ENCODE results near the gene A4GALT. TPM values are rescaled to one million over a fixed set of nuclear protein-coding genes. Genes with fewer than 3 reads are reported as not detected.

Gene A4GALT
- total and polyA plus RNA-seq, 3 donors from 2014 or later = 13.5 to 17.3 (median 15.7) TPM

DNA sequence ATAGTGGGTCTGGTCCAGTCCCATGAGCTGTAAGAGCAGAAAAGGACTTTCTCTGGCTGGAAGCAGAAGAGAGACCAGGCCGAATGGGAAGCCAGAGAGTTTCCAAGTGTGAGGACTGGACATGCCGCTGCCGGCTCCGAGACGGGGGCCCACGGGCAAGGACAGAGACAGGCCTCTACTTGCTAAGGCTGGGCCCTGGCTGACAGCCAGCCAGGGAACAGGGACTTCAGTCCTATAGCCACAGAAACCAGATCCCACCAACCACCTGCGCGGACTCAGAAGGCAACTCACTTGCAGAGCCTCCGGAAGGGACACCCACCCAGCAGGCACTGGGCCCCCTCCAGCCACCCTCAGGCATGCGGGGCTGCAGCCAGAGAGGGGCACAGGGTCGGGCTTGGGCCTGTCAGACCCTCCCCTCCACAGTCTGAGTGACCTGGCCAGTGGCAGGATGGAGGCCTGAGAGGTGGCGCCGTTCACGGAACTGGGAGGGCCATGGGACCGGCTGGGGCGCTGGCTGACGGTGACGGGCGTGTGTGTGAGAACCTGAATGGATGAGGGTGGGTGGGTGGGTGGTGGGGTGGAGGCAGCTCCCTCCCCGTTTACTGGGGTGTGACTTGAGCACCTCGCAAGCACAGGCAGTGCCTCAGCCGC, 47.8 kb upstream of the A4GALT start:
- intact Hi-C loops (cut with DNase I; ENCODE audit: low total_unique reads) = no loop called here
- no peaks in the 10 kb centered on the region for H3K36me3 ChIP-seq (ENCODE audit: low read depth, missing control alignments)
- WGBS, 2 donors = 87 to 93% methylated on average over 21 to 22 of the region's 22 CpGs
- H3K4me3 ChIP-seq = no peak overlapping the region
- TF ChIP-seq POLR2A (IDR thresholded peaks at IDR 0.05) = no peak
- TF ChIP-seq, protein P1, sequence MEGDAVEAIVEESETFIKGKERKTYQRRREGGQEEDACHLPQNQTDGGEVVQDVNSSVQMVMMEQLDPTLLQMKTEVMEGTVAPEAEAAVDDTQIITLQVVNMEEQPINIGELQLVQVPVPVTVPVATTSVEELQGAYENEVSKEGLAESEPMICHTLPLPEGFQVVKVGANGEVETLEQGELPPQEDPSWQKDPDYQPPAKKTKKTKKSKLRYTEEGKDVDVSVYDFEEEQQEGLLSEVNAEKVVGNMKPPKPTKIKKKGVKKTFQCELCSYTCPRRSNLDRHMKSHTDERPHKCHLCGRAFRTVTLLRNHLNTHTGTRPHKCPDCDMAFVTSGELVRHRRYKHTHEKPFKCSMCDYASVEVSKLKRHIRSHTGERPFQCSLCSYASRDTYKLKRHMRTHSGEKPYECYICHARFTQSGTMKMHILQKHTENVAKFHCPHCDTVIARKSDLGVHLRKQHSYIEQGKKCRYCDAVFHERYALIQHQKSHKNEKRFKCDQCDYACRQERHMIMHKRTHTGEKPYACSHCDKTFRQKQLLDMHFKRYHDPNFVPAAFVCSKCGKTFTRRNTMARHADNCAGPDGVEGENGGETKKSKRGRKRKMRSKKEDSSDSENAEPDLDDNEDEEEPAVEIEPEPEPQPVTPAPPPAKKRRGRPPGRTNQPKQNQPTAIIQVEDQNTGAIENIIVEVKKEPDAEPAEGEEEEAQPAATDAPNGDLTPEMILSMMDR (IDR thresholded peaks at IDR 0.05) = no peak
- H3K27ac ChIP-seq = no peak overlapping the region
- H3K9me3 ChIP-seq = no peaks in the 10 kb centered on the region
- no peak for DNase-seq
- H3K4me1 ChIP-seq = peaks cover 12% of the 10 kb centered on the region
- no peaks in the 10 kb centered on the region for H3K27me3 ChIP-seq

DNA sequence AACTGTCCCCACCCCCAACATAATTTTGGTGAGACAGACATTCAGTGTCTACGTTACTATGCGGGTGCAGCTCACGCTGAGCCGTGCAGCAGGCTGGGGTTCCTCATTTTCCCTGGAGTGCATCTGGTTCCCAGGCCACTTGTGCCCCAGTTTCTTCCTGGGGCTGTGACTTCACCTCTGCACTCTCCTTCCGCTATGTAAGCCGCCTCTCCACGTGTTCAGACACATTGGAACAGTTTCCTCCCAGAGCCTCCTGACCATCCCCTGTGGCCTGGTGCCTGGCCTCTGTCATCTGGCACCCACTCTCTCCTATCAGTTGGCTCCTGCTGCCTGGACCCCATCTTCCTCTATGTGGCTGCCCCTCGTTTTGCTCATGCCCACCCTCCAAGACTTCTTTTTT, 46.2 kb upstream of the A4GALT start:
- DNase-seq = no peak
- no peak overlapping the region for H3K27ac ChIP-seq
- peaks cover 5% of the 10 kb centered on the region for H3K4me1 ChIP-seq
- intact Hi-C loops (cut with DNase I; ENCODE audit: low total_unique reads) = no loop called here
- H3K4me3 ChIP-seq = no peak overlapping the region
- no peaks in the 10 kb centered on the region for H3K36me3 ChIP-seq (ENCODE audit: low read depth, missing control alignments)
- no peaks in the 10 kb centered on the region for H3K27me3 ChIP-seq
- WGBS, 2 donors = 74 to 85% methylated on average over 8 of the region's 8 CpGs
- H3K9me3 ChIP-seq = no peaks in the 10 kb centered on the region
- no peak for TF ChIP-seq POLR2A (IDR thresholded peaks at IDR 0.05)
- TF ChIP-seq, protein P1 (IDR thresholded peaks at IDR 0.05) = no peak

DNA sequence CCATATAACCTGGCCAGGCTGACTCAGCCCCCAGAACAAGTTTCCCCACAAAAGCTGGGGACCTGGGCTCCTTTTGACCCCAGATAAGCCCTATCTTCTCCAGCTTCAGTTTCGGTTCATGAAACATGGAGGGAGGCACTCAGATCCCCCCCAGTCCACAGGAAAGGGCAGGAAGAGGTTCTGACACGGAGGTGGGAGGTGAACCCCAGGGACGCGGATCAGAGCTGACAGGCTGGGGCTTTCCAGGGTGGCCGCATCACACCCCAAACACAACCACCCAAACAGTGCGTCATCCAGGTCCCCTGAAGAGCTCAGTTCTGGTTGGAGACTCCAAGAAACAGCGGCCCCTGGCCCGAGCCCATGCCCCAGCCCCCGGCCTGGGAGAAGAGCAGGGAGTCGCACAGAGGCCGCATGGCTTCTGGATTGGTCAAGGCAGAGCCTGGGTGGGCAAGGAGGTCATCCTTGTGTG, 44.3 kb upstream of the A4GALT start:
- Histone ChIP-seq H3K4me1 (peaks cover 5% of the 10 kb centered on the region), H3K4me3 (no peak overlapping the region), H3K27me3 (no peaks in the 10 kb centered on the region), H3K27ac (no peak overlapping the region), H3K36me3 (ENCODE audit: low read depth, missing control alignments) (no peaks in the 10 kb centered on the region), H3K9me3 (no peaks in the 10 kb centered on the region)
- DNase-seq = no peak
- TF ChIP-seq, protein P1 (IDR thresholded peaks at IDR 0.05) = no peak
- intact Hi-C loops (cut with DNase I; ENCODE audit: low total_unique reads) = no loop called here
- 85 to 89% methylated on average over 5 to 11 of the region's 11 CpGs for WGBS, 2 donors

DNA sequence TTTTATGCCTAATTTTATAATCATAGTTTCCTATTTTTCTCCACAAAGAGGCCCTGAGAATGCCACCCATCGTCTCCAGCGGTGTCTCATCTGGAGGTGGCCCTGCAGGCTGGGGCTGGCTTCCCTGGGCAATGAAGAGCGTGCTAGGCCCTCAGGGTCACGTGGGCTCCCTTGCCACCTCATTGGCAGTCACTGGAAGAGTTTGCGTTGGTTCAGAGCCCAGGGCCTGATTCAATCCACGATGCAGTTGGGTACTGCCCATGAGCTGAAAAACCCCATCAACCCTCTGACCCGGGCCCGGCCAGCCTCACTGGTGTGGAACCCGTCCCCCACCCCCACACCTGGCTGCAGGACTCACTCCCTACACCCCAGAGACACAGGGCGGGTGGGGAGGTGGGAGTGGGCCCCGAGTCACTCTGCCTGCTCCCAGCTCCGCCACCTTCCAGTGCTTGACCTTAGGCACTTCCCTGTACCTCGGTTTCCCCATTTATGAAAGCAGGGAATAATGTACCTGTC, 43.4 kb upstream of the A4GALT start:
- H3K4me1 ChIP-seq = no peaks in the 10 kb centered on the region
- TF ChIP-seq POLR2A (IDR thresholded peaks at IDR 0.05) = no peak
- TF ChIP-seq, protein P1 (IDR thresholded peaks at IDR 0.05) = no peak
- H3K27ac ChIP-seq = no peak overlapping the region
- DNase-seq = no peak
- no peaks in the 10 kb centered on the region for H3K36me3 ChIP-seq (ENCODE audit: low read depth, missing control alignments)
- H3K27me3 ChIP-seq = no peaks in the 10 kb centered on the region
- H3K4me3 ChIP-seq = no peak overlapping the region
- 88 to 89% methylated on average over 12 to 13 of the region's 13 CpGs for whole genome bisulfite sequencing, 2 donors
- no peaks in the 10 kb centered on the region for H3K9me3 ChIP-seq
- intact Hi-C loops (cut with DNase I; ENCODE audit: low total_unique reads) = no loop called here
